NCI-H2196 treated with DMSO at 0.1 percent for 48 hours (cell line): ENCODE data around the gene HOXA7.

ENCODE experiments used
- DNase-seq: peaks from one replicate; lab custom pipeline; 2025; ENCODE audit not compliant: unreplicated experiment; lab: John Stamatoyannopoulos, UW

The HOXA7 gene

DNA sequence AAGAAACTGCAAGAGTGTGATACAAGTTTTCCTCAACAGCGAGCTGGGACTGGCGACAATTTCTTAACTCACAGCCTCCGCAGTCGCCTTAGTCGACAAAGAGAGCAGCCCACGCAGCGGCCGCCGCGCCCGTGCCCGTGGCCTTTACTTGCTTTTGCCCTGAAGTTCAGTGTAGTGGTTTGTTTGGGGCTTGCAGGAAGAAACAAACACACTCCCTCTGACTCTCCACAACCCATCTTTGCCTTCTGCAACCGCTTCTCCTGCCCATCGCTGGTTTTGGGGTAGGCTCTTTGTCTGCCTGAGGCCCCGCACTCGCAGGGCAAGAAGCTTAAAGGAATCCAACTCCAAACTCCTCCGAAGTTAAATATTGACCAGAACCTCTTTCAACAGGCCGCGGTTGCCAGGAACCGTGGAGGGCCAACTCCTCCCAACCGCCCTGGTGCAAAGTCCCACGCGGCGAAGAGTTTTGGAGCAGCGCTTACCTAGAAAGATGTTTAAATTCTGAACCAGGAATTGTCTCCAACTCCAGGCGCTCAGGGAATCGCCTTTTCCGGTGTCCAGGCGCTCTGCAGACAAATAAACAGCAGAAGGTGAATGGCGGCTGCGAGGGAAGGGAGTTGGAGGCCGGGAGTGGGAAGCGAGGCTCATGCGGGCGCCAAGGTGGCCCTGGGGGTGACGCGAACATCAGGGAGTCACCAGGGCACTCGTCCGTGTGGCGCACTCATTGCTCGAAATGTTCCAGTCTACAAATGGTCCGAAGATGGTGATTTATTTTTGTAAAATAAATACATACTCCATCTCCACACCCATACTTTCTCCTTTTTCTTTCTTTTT, 34.2 kb downstream of the HOXA7 start:
- DNase-seq: no peak

- DNase-seq: no peak
These were observed 34.8 kb downstream of the HOXA7 start for GRCh38 chr7:27121684-27122076.

- DNase-seq: no peak
These were observed 37.0 kb downstream of the HOXA7 start for GRCh38 chr7:27119412-27119911.

GRCh38 chr7:27118580-27118979, 37.9 kb downstream of the HOXA7 start:
- no peak for DNase-seq

GRCh38 chr7:27117887-27118491, 38.5 kb downstream of the HOXA7 start:
- no peak for DNase-seq

- DNase-seq: no peak
These were observed 39.3 kb downstream of the HOXA7 start for GRCh38 chr7:27116962-27117886.

DNA sequence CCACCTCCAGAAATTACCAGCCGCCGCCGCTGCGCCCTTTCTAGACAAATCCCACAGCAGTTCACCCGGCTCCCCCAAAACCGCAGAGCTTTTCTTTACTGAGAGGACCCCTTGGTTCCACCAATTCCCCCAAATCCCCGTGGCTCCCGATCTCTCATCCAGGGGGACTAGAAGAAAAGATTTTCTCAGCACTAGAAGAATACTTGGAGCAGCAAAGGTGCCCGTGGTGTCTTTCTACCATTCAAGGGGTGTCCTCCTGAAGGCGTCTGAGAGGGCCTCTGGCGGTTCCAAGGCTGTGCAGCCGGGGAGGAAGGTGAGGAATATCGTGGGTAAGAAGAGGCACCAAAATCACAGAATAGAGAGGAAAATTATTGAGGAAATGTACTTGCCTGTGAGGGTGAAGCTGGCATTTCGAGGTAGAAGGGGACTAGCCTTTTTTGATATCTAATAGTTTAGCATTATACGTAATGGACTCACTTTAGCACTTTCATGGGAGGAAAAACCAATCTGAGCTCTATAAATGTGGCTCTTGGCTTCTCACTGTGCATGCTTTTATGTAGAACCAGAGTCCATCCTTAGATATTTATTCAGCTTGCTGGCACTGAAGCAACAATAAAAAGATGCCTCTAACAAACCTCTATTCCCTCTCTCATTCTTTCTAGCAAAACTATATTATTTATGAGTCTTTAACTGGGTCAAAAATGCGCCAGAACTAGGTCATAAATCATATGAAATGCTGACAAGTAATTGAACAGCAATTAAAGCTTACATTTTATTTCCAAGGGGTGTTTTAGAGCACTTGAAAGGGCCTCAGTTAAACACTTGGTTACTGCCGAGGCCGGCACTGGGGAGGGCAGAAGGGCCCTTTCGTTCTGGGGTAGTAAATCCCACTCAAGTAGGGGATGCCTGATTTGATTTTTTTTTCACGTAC, 40.2 kb downstream of the HOXA7 start:
- DNase-seq: no peak

GRCh38 chr7:27115221-27116026, 41.1 kb downstream of the HOXA7 start:
- no peak for DNase-seq

GRCh38 chr7:27114881-27115220, 41.6 kb downstream of the HOXA7 start:
- no peak for DNase-seq

GRCh38 chr7:27113991-27114769, 42.3 kb downstream of the HOXA7 start:
- DNase-seq: no peak

GRCh38 chr7:27112955-27113949, 43.2 kb downstream of the HOXA7 start:
- DNase-seq: no peak

- no peak for DNase-seq
These were observed 44.1 kb downstream of the HOXA7 start for GRCh38 chr7:27112361-27112760.

GRCh38 chr7:27111751-27112277, 44.7 kb downstream of the HOXA7 start:
- no peak for DNase-seq

DNA sequence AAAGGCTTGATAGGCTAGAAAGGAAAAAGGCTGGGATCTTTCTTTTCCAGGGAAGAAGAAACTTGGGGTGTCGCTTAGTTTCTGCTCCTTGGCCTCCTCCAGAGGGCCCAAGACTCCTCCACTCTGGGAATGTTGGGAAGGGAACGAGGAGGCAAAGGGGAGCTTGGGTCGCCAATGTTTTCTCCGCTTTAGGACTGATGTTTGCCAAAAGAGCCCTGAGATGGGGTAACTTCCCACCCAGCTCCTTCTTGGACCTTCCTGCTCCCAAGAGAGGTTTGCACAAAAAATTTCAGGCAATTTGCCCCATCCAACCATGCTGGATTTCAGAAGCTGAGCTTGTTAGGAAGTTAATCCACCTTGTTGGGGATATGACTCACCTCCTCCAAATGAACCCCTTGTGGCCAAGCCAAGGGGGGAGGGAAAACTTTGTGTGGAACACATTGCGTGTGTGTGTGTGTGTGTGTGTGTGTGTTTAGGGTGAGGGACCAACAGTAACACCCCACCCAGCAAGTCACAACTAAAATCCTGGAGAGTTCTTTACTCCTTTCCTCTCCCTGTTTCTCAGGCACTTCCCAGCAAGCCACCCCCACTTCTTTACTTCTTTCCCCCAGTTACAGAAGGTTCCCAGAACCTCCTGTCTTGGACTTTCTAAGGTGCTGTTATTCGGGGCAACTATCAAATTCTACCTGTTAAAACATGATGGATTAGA, 45.3 kb downstream of the HOXA7 start:
- DNase-seq: no peak

GRCh38 chr7:27110186-27111031, 46.1 kb downstream of the HOXA7 start:
- DNase-seq: no peak
